ENCODE measurements around the gene ANKRD45.
"Not testable (repeated sequence)": the region's sequence is repeated elsewhere in the genome, so short reads cannot be mapped to it uniquely, and the experiment has no call there.

Gene ANKRD45

DNA sequence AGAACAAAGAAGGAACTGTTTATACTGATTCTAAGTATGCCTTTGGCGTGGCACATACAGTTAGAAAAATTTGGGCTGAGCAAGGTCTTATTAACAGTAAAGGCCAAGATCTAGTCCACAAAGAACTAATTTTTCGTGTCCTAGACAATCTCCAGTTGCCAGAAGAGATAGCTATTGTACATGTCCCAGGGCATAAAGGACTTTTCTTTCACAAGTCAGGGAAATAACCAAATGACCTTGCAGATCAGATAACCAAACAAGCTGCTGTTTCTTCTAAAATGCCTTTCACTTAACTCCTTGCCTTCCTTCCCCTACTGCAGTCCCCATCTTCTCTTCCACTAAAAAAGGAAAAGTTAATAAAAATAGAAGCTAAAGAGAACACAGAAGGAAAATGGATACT, 30.5 kb downstream of the ANKRD45 start:
- DNase-seq = no peak

DNA sequence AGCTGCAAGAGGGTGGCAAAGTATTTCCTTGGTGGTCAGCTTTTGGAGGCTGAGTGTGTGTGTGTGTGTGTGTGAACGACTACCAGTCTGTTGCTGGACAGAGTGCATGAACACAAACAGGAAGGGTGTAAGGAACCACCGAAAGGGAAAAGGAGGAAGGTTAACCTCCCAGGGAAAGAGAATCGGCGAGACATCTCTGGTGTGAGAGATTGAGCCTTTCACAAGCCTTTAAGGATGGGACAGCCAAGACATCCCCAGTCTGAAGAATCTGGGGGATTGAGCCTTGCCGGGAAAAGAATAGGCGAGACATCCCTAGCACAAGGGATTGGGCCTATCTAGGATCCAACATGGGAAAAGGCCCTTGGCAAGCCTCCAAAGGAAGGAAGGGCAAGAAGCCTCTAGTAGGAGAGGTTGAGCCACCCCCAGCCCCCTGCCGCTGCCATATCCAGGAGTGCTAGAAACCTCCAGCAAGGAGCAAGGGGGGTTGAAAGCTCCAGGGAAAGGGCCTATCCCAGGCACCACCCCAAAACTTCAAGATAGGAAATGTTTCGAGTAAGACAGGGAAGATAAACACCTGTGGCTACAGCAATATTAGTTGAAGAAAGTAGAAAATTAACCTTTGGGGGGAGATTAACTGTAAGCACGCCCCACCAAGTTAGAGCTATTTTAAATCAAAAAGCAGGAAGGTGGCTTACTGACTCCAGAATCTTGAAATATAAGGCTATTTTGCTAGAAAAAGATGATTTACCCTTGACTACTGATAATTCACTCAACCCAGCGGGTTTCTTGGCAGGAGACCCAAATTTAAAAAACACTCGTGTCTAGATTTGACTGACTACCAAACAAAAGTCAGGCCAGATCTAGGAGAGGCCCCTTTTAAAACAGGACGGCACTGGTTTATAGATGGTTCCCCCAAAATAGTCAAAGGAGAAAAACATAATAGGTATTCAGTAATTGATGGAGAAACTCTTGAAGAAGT, 31.3 kb downstream of the ANKRD45 start:
- DNase-seq = no peak

DNA sequence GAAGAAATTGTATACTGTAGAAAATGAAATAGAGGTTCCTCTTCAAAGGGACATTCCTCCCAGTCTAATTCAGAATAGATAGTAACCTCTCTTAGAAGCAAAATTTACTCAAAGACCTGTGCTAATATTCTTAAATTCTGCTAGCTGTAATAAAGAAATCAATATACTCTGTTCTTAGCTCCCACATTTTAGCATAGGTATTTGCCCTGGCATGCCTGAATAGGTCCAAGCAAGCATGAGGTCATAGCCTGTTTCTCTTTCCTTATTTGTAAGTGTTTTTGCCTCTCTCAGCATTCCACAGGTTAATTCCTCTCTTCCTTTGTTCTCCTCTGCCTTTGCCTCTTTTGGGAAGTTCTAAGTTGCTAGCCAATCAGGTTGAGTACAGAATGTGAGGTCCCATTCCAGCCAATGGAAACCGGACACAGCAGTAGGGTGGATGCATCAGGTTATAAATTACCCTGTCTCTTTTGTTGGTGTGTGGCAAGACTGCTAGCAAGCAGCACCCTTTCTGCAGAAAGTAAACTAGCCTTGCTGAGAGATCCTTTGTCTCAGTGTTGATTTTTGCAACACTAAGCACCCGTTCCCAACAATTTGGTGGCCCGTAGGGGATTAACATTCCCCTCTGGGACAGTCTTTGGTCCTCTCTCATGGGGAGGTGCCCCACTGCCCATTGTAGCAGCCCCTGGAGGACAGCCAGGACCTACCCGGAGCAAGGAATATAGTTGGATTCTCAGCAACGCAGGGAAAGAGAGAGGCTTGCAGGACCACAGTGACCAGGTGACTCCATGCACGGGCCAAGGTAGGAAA, 32.2 kb downstream of the ANKRD45 start:
- not testable (repeated sequence) for DNase-seq

DNA sequence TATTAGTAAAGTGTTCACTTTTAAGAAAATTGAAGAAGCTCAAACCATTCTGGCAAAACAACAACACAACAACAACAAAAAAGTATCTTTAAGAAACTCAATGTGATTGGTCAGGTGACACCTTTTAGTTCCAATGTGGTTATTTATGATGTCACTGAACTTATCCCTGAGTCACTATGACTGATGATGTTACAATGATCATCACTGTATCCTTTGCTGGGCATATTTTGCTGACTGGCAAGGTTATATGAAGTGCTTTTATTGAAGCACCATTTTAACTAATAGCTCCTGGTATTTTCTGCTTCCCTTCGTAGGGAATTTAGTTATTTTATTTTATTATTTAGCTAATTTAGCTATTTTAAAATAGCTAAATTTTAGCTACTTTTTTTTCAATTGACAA, 34.5 kb downstream of the ANKRD45 start, which contains the start of gene TEX50:
TSS of gene TEX50 (plus strand) at position 223 of the 400 bp plus-strand sequence. CDS start 184 bp downstream, outside the sequence.
- DNase-seq = no peak

DNA sequence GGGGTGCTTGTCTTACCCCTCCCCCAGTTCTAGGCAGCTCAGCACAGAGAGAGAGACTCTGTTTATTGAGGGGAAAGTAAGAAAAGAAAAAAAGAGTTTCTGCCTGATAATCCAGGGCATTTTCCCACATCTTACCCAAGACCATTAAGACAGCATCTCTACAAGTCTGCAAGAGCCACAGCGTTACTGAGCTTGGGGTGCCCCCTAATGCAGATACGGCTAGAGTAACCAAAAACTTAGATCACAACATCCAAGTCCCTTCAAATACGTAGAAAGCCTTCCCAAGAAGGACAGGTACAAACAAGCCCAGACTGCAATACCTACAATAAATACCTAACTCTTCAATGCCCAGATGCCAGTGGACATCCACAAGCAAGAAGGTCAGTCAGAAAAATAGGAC, 40.8 kb downstream of the ANKRD45 start:
- DNase-seq = no peak

DNA sequence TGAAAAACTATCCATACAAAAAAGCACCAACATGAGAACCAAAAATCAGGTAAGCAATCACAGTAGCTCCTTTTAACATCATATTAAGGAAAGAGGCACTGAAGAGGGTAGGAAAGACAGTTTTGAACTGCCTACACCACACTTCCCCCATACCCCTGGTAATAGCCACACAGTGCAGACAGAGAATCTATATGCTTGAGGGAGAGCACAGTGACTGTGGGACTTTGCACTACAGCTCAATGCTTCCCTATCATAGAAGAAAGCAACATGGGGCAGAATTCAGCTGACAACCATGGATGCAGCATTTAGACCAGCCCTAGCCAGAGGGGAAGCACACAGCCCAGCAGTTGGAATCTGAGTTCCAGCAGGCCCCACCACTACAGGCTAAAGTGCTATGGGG, 42.4 kb downstream of the ANKRD45 start:
- DNase-seq = no peak

DNA sequence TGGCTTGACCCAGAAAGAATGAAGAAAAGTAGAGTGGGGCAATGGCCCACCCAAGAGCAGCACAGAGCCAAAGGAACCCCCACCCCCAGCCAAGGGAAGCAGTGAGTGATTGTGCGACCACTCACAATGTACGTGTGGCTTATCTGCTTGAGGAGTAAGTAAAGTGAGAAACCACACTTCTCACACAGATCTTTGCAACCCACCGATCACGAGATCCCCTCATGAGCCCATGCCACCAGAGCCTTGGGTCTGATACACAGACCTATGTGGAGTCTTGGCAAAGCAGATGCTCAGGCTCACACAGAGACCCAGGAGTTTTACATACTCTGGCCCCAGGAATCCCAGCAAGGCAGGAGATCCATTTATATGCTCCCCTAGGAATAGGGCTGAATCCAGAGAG, 52.8 kb downstream of the ANKRD45 start:
- DNase-seq = no peak

DNA sequence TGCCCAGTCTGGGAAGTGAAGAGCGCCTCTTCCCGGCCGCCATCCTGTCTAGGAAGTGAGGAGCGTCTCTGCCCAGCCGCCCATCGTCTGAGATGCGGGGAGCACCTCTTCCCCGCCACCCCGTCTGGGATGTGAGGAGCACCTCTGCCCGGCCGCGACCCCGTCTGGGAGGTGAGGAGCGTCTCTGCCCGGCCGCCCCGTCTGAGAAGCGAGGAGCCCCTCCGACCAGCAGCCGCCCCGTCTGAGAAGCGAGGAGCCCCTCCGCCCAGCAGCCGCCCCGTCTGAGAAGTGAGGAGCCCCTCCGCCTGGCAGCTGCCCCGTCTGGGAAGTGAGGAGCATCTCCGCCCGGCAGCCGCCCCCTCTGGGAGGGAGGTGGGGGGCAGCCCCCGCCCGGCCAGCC, 56.6 kb downstream of the ANKRD45 start:
- not testable (repeated sequence) for DNase-seq

DNA sequence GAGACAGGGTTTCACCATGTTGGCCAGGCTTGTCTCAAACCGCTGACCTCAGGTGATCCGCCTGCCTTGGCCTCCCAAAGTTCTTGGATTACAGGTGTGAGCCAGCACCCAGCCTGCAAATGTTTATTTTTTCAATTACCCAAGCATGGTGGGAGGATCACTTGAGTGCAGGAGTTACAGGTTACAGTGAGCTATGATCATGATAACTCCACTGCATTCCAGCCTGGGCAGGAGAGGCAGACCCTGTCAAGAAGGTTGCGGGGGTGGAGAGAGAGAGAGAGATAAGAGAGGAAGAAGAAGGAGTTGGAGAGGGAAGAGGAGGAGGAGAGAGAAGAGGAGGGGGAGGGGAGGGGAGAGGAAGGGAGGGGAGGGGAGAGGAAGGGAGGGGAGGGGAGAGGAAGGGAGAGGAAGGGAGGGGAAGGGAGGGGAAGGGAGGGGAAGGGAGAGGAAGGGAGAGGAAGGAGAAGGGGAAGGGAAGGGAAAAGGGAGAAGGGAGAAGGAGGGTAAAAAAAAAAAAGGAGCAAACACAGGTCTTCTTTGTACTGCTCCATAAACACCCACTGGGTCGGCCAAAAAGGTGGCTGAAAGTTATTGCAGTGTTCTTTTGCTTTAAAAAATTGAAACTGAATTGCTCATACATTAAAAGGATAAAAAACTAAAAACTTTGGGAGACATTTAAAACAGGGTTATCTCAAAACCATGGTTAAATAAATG, 61.0 kb downstream of the ANKRD45 start:
- DNase-seq = no peak

DNA sequence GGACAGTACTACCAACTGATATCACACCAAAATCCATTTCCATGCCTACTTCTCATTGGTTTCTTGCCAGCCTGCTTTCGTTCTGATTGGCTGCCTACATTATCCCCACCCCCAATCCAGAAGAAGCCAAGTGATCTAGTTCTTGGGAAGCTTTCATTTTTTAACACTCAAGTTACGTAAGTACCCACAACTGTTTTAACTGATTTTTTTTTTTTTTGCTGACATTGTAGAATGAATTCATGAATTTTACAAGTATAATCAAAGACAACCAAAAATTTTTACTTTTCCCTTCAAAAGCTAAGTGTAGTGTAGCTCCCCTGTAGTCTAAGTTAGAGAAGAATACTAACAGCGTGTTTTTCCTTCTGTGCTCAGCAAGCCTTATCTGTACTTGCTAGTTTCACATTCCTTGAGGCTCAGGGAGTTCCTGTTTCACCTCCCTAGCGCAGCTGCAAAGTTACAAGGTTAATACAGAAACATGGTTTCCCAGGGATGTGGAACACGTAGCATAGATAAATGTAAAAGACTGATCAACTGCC, 66.5 kb downstream of the ANKRD45 start, which contains the start of gene SLC9C2:
TSS of gene SLC9C2 (minus strand) at position 17 of the 536 bp plus-strand sequence. CDS start 1,296 bp downstream, outside the sequence.
- DNase-seq = no peak

DNA sequence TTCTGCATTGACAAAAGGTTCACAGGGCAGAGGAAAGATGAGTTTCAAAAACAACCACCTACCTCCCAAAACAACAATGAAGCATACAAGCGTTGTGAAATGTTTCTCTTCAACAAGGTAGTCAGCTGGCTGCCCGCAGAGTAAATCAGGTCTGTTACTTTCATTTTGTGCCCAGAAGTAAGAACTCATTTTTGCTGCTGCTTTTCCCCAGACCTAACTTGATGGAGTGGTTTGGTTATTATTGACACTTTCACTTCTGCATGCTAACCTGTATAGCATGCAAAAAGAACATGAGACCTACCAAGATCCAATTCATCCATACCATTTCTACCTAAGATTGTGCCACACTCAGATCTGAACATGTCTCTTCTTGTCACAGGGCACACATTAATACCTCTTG, 68.1 kb downstream of the ANKRD45 start:
- DNase-seq = no peak

DNA sequence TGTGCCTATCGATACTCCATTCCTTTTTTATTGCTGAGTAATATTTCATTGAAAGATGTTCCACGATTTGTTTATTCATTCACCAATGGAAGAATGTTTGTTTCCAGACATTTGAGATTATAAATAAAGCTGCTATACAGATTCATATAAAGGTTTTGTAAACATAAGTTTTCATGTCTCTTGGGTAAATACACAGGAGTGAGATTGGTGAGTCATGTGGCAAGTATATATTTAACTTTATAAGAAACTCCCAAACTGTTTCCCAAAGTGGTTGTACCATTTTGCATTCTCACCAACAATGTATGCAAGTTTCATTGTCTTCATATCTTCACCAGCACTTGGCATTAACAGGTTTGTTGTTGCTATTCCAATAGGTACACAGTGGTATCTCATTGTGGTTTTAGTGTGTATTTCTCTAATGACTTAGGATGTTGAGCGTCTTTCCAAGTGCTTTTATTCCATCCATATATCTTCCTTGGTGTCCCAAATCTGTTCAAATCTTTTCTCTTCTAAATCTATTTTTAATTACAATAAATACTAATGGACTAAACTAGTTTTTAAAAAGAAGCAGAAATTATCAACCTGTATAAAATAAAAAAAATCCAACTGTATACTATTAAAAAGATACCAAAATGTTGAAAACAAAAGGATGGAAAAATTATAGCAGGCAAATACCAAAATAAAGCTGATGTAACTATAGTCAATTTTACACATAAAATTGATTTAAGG, 73.4 kb downstream of the ANKRD45 start:
- no peak for DNase-seq

DNA sequence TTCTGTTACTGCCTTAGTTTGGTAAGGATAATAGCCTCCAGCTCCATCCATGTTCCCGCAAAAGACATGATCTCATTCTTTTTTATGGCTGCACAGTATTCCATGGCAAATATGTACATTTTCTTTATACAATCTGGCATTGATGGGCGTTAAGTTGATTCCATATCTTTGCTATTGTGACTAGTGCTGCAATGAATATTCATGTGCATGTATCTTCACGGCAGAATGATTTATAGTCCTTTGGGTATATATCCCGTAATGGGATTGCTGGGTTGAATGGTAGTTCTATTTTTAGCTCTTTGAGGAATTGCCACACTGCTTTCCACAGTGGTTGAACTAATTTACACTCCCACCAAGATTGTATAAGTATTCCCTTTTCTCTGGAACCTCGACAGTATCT, 78.5 kb downstream of the ANKRD45 start:
- not testable (repeated sequence) for DNase-seq

DNA sequence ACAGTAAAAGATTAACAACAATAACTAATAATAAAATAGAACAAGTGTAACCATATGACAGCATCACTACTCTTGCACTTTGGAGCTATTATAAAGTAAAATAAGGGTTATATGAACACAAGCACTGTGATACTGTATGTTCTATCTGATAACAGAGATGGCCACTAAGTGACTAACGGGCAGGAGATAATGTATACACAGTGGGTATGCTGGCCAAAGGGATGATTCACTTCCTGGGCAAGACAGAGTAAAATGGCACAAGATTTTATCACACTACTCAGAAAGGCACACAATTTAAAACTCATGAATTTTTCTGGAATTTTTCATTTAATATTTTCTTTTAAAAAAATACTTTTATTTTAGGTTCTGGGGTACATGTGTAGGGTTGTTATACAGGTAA, 79.1 kb downstream of the ANKRD45 start:
- DNase-seq = no peak

DNA sequence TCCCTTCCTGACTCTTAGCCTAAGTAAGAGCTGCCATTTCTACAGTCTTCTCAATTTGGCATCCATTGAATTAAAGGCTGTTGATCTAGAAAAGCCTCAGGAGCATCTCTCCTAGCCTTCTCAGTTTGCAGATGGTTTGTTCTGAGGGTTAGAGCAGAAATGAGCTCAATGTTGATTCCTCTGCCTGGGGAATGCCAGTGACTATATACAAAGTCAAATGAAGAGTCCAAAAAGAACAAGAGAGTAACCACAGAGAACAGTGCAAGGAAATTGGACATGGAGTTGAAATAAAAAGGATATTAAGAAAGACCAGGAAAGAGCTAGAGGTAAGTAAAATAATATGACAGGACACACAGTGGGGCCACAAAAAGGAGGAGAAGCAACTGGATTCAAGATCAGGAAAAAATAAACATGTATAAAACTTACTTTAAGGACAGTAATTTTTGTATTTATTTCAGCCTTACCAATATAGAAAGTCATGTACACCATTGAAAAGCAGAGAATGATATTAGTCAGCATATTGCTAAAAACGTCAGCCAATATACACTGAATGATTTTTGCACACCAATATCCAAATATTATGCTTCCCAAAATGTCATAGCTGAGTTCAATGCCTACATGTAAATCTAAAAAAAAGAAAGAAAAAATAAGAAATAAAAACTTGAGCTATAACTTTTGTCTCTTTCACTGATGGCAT, 88.1 kb downstream of the ANKRD45 start:
- no peak for DNase-seq

DNA sequence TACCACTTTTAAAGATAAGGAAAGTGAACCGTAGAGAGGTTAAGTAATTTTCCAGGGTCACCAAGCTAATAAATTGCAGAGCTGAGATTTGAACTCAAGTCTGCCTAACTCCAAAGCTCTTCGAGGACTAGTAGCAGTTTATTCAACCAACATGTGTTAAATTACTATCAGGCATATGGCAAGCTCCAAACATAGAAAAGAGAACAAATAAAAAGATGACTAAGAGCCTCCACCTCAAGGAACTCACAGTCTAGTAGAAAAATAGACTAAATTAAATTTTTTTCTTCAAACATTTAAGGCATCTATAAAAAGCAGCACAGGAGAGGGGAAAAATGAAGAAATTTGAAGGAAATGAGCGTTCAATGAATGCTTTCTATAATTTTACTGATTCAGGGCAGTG, 89.0 kb downstream of the ANKRD45 start:
- DNase-seq = no peak

DNA sequence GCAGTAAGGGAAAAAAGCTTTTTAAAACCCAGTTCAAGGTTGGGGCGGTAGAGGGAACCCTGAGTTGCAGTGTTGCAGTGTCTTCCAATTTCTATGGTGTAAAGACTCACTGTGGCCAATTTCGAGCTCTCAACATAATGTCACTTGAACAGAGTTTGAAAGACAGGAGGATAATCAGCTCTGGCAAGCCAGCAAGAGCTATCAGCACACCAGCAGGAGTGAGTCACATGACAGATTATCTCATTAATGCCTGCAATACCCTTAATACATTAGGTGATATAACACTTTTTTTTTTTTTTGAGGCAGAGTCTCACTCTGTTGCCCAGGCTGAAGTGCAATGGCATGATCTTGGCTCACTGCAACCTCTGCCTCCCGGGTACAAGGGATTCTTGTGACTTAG, 89.6 kb downstream of the ANKRD45 start:
- DNase-seq = no peak

DNA sequence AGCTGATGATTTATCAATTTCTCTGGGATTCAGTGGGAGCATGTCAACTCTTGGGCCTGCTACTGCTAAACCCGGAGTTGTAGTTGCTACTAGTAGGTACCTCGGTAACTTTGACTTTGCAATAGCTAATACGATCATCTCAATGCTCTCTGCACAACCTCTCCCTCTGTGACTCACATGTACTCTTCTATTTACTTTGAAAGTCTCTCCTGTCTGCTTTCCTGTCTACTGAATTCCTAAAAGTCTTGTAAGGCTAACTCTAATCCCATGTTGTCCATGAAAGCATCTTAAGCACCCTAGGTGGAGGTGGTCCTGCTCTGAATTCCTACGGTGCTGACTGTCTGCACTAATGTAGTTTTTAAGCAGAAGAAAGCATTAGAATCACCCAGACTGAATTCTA, 96.1 kb downstream of the ANKRD45 start:
- DNase-seq = no peak

DNA sequence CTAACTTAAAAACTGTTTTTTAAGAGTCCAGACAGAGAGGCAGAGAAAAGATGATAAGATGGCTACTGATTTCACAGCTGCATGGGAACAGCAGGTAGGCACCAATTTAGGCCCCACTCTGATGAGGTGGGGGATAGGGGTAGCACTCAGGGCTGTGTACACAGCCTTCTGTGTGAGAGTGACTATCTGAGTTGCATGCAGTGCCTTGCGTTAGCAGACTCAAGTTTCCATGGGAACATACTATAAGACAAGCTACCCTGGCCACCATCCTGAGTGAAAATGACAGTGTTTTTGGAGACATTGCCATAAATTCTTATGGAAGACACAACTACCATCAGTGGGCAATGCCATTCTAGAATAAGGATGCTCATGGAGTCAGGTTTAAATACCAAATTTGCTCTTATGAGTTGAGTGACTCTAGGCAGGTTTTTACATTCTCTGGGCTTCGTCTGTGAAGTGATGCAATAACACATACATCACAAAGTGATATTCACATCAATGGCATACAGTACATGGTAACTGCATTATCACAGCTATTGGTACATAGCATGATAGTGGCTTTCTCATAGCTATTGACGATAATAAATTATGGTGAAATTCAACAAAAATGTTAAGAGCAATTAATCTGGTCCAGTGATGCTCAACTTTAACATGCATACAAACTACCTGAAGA, 97.3 kb downstream of the ANKRD45 start:
- no peak for DNase-seq

DNA sequence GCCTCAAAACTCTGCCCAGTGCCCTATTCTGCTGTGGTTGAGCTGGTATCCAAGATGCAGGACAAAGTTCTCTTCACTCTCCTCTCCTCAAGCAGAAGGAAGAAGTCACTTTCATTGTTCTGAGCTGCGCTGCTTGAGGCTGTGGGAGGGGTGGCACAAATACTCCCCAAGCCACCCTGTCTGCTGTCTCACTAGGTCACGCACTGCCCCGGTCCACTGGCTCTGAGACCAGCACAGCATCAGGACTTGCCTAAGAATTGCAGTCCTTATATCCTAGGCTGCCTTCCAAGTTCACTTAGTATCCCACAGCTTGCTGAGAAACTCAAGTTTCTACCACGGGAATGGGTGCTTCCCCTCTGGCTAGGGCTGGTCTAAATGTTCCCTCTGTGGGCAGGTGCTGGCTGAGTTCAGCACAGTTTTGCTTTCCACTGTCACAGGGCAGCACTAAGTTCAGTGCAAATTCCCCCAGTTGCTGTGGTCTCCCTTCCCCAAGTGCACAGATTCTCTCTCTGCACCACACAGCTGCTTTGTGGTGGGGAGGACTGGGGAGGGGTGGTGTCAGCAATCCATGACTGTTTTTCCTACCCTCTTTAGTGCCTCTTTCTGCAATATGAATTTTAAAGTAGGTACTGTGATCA, 99.2 kb downstream of the ANKRD45 start:
- no peak for DNase-seq

Measured in stimulated activated CD4-positive, alpha-beta T cell treated with anti-CD3 and anti-CD28 coated beads, Interleukin-2, amount 100 ng/mL, for 48 hours (primary cell).